Epithelial cell of esophagus (primary cell): ENCODE results near the gene SLC11A1.

Experiments used
- DNase-seq: peaks from one replicate; pipeline ENCODE4 v3.0.0; 2010; ENCODE audit warnings: low read depth
- H3K4me3 ChIP-seq: 2 replicates; pipeline ENCODE4 v1.5.1; 2011; ENCODE audit warnings: mild to moderate bottlenecking, low read length, control low read depth
- CTCF ChIP-seq: IDR thresholded peaks from 2 replicates; pipeline ENCODE4 v1.5.1; 2011; ENCODE audit warnings: low read depth, mild to moderate bottlenecking, low read length, control low read depth, inconsistent platforms; ENCODE audit not compliant: insufficient read depth; ENCODE audit errors: missing control alignments

The SLC11A1 gene

GRCh38 chr2:218405086-218405745 lies 23.1 kb downstream of the SLC11A1 start:
- no peak overlapping the region for H3K4me3 ChIP-seq
- no peak for DNase-seq
- no peak for TF ChIP-seq CTCF

- TF ChIP-seq CTCF = no peak
- H3K4me3 ChIP-seq = peak overlapping the region; percentile 20
- DNase-seq = no peak
Observed at GRCh38 chr2:218405746-218406208, 23.7 kb downstream of the SLC11A1 start.

- TF ChIP-seq CTCF = peak; percentile 67
- H3K4me3 ChIP-seq = peak overlapping the region; percentile 34
Observed at GRCh38 chr2:218406209-218406948, 24.3 kb downstream of the SLC11A1 start.

GRCh38 chr2:218406949-218407618 lies 25.0 kb downstream of the SLC11A1 start:
- peak; percentile 23 for DNase-seq
- no peak for TF ChIP-seq CTCF
- peak overlapping the region; percentile 34 for H3K4me3 ChIP-seq

More at GRCh38 chr2:218406209-218406948, 24.3 kb downstream of the SLC11A1 start:
- peak; percentile 97 for DNase-seq

GRCh38 chr2:218407717-218408116 lies 25.6 kb downstream of the SLC11A1 start:
- no peak for TF ChIP-seq CTCF
- H3K4me3 ChIP-seq = no peak overlapping the region
- no peak for DNase-seq

GRCh38 chr2:218418321-218418716 lies 36.2 kb downstream of the SLC11A1 start:
- H3K4me3 ChIP-seq = no peak overlapping the region
- DNase-seq = no peak
- no peak for TF ChIP-seq CTCF
